IMR-90 (cell line): Measurements from ENCODE around the gene CCDC63. TPM values are rescaled to one million over a fixed set of nuclear protein-coding genes. Genes with fewer than 3 reads are reported as not detected.

ENCODE experiments used
- ATAC-seq: fragments of 200-7000 bp; cut with Tn5 transposase; 2 replicates; pipeline ENCODE4 v1.9.1; 2020; ENCODE audit warnings: low read depth, mild to moderate bottlenecking, moderate library complexity
- BruUV-seq: library from RNA; stranded (reverse); fragments of 400-500 nt; replicated peaks from 2 replicates; lab custom pipeline; 2021; lab: Mats Ljungman, UMichigan
- CTCF ChIA-PET: fragments of 300-600 bp; formaldehyde crosslinking; extraction: SDS; loops from one replicate; lab custom pipeline; 2021; ENCODE audit warnings: antibody characterized with exemption; lab: Yijun Ruan, JAX
- POLR2A ChIA-PET: fragments of 300-600 bp; sonication (Branson Sonifier 250); formaldehyde crosslinking; loops from one replicate; lab custom pipeline; 2022; ENCODE audit warnings: antibody characterized with exemption; ENCODE audit not compliant: unreplicated experiment; lab: Charles Lee
- DNase-seq: peaks from one replicate; pipeline ENCODE4 v3.0.0; 2013
- H2AFZ ChIP-seq: replicated peaks from 2 replicates; pipeline ENCODE3; 2013; ENCODE audit warnings: low read length, mild to moderate bottlenecking; ENCODE audit not compliant: poor library complexity
- H2AK5ac ChIP-seq: 2 replicates; pipeline ENCODE4 v1.6.1; 2013; ENCODE audit warnings: low read depth, low read length, inconsistent platforms
- H2AK9ac ChIP-seq: replicated peaks from 2 replicates; pipeline ENCODE3; 2013; ENCODE audit warnings: mild to moderate bottlenecking, low read depth, low read length, moderate library complexity; ENCODE audit not compliant: poor library complexity
- H2BK120ac ChIP-seq: 2 replicates; pipeline ENCODE4 v1.6.1; 2013; ENCODE audit warnings: low read depth, low read length, inconsistent platforms
- H2BK15ac ChIP-seq: 3 replicates; pipeline ENCODE4 v1.6.1; 2013; ENCODE audit warnings: low read depth, low read length, inconsistent platforms
- H2BK20ac ChIP-seq: 2 replicates; pipeline ENCODE4 v1.6.1; 2013; ENCODE audit warnings: low read depth, mild to moderate bottlenecking, inconsistent platforms, low read length, moderate library complexity
- H2BK5ac ChIP-seq: 2 replicates; pipeline ENCODE4 v1.6.1; 2013; ENCODE audit warnings: mild to moderate bottlenecking, low read depth, low read length, inconsistent platforms; ENCODE audit not compliant: poor library complexity, severe bottlenecking
- H3K14ac ChIP-seq: replicated peaks from 2 replicates; pipeline ENCODE4 v1.6.1; 2013; ENCODE audit warnings: low read depth, low read length, inconsistent platforms
- H3K18ac ChIP-seq: 2 replicates; pipeline ENCODE4 v1.6.1; 2013; ENCODE audit warnings: low read depth, low read length, control low read depth
- H3K23ac ChIP-seq: 2 replicates; pipeline ENCODE4 v1.6.1; 2013; ENCODE audit warnings: low read depth, low read length, inconsistent platforms
- H3K27ac ChIP-seq: 2 replicates; pipeline ENCODE4 v1.5.1; 2013; ENCODE audit warnings: mild to moderate bottlenecking, control low read depth, low read length; ENCODE audit not compliant: insufficient read depth
- H3K27me3 ChIP-seq: 2 replicates; pipeline ENCODE4 v1.6.1; 2013; ENCODE audit warnings: low read length; ENCODE audit not compliant: control insufficient read depth, insufficient read depth
- H3K36me3 ChIP-seq: 2 replicates; pipeline ENCODE4 v1.6.1; 2013; ENCODE audit warnings: low read length, mixed read lengths; ENCODE audit not compliant: control insufficient read depth, insufficient read depth
- H3K4ac ChIP-seq: 2 replicates; pipeline ENCODE4 v1.6.1; 2013; ENCODE audit warnings: low read depth, low read length, inconsistent platforms
- H3K4me1 ChIP-seq: 2 replicates; pipeline ENCODE4 v1.6.1; 2013; ENCODE audit warnings: low read length, mixed read lengths; ENCODE audit not compliant: control insufficient read depth, insufficient read depth
- H3K4me2 ChIP-seq: 2 replicates; pipeline ENCODE4 v1.6.1; 2013; ENCODE audit warnings: low read depth, mild to moderate bottlenecking, control low read depth, low read length, moderate library complexity
- H3K4me3 ChIP-seq: 2 replicates; pipeline ENCODE4 v1.5.1; 2013; ENCODE audit warnings: low read depth, mild to moderate bottlenecking, control low read depth, low read length, moderate library complexity; ENCODE audit not compliant: insufficient read depth
- H3K56ac ChIP-seq: 2 replicates; pipeline ENCODE4 v1.6.1; 2013; ENCODE audit warnings: low read length, inconsistent platforms; ENCODE audit not compliant: insufficient read depth; ENCODE audit errors: extremely low read depth
- H3K79me1 ChIP-seq, 2 experiments: 2 replicates each; pipeline ENCODE4 v1.6.1; 2013; ENCODE audit warnings: low read length in 2 of 2, inconsistent platforms in 1 of 2, low read depth in 1 of 2
- H3K9ac ChIP-seq: 2 replicates; pipeline ENCODE4 v1.6.1; 2013; ENCODE audit warnings: low read depth, low read length, control low read depth
- H3K9me1 ChIP-seq: 2 replicates; pipeline ENCODE4 v1.6.1; 2013; ENCODE audit warnings: low read length, inconsistent platforms; ENCODE audit not compliant: insufficient read depth
- H3K9me3 ChIP-seq: 2 replicates; pipeline ENCODE4 v1.6.1; 2013; ENCODE audit warnings: low read length; ENCODE audit not compliant: control insufficient read depth, insufficient read depth
- H4K20me1 ChIP-seq: 2 replicates; pipeline ENCODE4 v1.6.1; 2013; ENCODE audit warnings: low read length, inconsistent platforms; ENCODE audit not compliant: insufficient read depth
- H4K5ac ChIP-seq: 2 replicates; pipeline ENCODE4 v1.6.1; 2013; ENCODE audit warnings: mild to moderate bottlenecking, low read depth, low read length, control low read depth
- H4K8ac ChIP-seq, 2 experiments: 2 replicates each; pipeline ENCODE4 v1.6.1; 2013; ENCODE audit warnings: low read depth in 2 of 2, low read length in 2 of 2, control low read depth in 1 of 2, inconsistent platforms in 1 of 2
- H4K91ac ChIP-seq: 2 replicates; pipeline ENCODE4 v1.6.1; 2013; ENCODE audit warnings: low read depth, low read length, inconsistent platforms; ENCODE audit not compliant: insufficient read depth
- BHLHE40 ChIP-seq: fragments of 150-350 bp; IDR thresholded peaks from 2 replicates; pipeline ENCODE4 v1.6.1; 2016; ENCODE audit warnings: mild to moderate bottlenecking, low read depth, low read length
- CEBPB ChIP-seq: IDR thresholded peaks from 2 replicates; pipeline ENCODE4 v1.6.1; 2012; ENCODE audit warnings: low read depth, low read length, improper control_type of control experiment
- CHD1 ChIP-seq: IDR thresholded peaks from 2 replicates; pipeline ENCODE4 v1.6.1; 2012; ENCODE audit warnings: low read depth, low read length, improper control_type of control experiment
- FOS ChIP-seq: fragments of 150-350 bp; IDR thresholded peaks from 2 replicates; pipeline ENCODE4 v1.6.1; 2016; ENCODE audit warnings: low read depth, low read length
- MAFK ChIP-seq: IDR thresholded peaks from 2 replicates; pipeline ENCODE4 v1.6.1; 2012; ENCODE audit warnings: low read depth, low read length, improper control_type of control experiment
- MAZ ChIP-seq: IDR thresholded peaks from 2 replicates; pipeline ENCODE4 v1.6.1; 2012; ENCODE audit warnings: low read depth, mild to moderate bottlenecking, low read length, improper control_type of control experiment, moderate library complexity, borderline replicate concordance
- MXI1 ChIP-seq: IDR thresholded peaks from 2 replicates; pipeline ENCODE4 v1.6.1; 2012; ENCODE audit warnings: low read depth, mild to moderate bottlenecking, low read length, moderate library complexity, borderline replicate concordance
- NFE2L2 ChIP-seq: fragments of 150-350 bp; IDR thresholded peaks from 2 replicates; pipeline ENCODE4 v1.6.1; 2016; ENCODE audit warnings: low read depth, mild to moderate bottlenecking, low read length
- POLR2A ChIP-seq: IDR thresholded peaks from 2 replicates; pipeline ENCODE4 v1.6.1; 2012; ENCODE audit warnings: mild to moderate bottlenecking, low read depth, low read length
- RAD21 ChIP-seq: IDR thresholded peaks from 2 replicates; pipeline ENCODE4 v1.6.1; 2012; ENCODE audit warnings: low read length, improper control_type of control experiment
- RCOR1 ChIP-seq: IDR thresholded peaks from 2 replicates; pipeline ENCODE4 v1.6.1; 2012; ENCODE audit warnings: mild to moderate bottlenecking, low read length, improper control_type of control experiment; ENCODE audit not compliant: insufficient replicate concordance
- RFX5 ChIP-seq: IDR thresholded peaks from 2 replicates; pipeline ENCODE4 v1.8.0; 2012; ENCODE audit warnings: low read depth, mild to moderate bottlenecking, low read length, moderate library complexity
- SMC3 ChIP-seq: fragments of 150-350 bp; IDR thresholded peaks from 2 replicates; pipeline ENCODE4 v1.6.1; 2016; ENCODE audit warnings: low read depth, mild to moderate bottlenecking, antibody characterized with exemption, low read length, moderate library complexity
- WGBS, 2 experiments: methylation state at CpG; one replicate each; pipeline versions ENCODE4 v1.1.5 to v1.1.7; 2013; ENCODE audit warnings: missing lambda C conversion rate in 2 of 2; ENCODE audit not compliant: insufficient read length in 1 of 2; ENCODE audit errors: extremely low coverage in 2 of 2; 5-methylcytosine and 5-hydroxymethylcytosine counted together
- dilution Hi-C: fragments of 300-500 bp; cut with HindIII; formaldehyde crosslinking; loops from one replicate; pipeline ENCODE4 v1.14.3; 2018; ENCODE audit warnings: low sequenced_read_pairs; ENCODE audit not compliant: unreplicated experiment
- in situ Hi-C: fragments of 300-500 bp; cut with MboI; formaldehyde crosslinking; loops from 3 replicates; pipeline ENCODE4 v1.14.3; 2019; ENCODE audit warnings: low sequenced_read_pairs, inconsistent platforms, mixed read lengths
- intact Hi-C: fragments of 100-400 bp; cut with micrococcal nuclease; formaldehyde crosslinking; loops from 2 replicates; pipeline ENCODE4 v1.10.0; 2022
- polyA plus RNA-seq, 3 experiments: library from polyadenylated mRNA; depleted of rRNA; stranded (reverse); fragments of >200 nt; gene quantifications; 2 replicates each; pipeline ENCODE4 v1.2.3, GENCODE V29; 2012; ENCODE audit warnings: low replicate concordance in 1 of 3
- total RNA-seq: library from RNA; depleted of rRNA; stranded (reverse); fragments of >200 nt; gene quantifications from 2 replicates; pipeline ENCODE4 v1.2.3, GENCODE V29; 2012
- TF ChIP-seq, protein P1 (sequence below): fragments of 150-350 bp; IDR thresholded peaks from 2 replicates; pipeline ENCODE4 v1.6.1; 2016; ENCODE audit warnings: low read depth, mild to moderate bottlenecking, low read length, moderate library complexity, borderline replicate concordance
- TF ChIP-seq, protein P2 (sequence below): conservative IDR thresholded peaks from 2 replicates; pipeline ENCODE4 v1.5.1; 2012; ENCODE audit warnings: mild to moderate bottlenecking, low read depth, low read length, improper control_type of control experiment
- TF ChIP-seq, protein P3 (sequence below): fragments of 150-350 bp; IDR thresholded peaks from 2 replicates; pipeline ENCODE4 v1.6.1; 2017; ENCODE audit warnings: mild to moderate bottlenecking, antibody characterized with exemption, low read length, low read depth

Gene CCDC63
- total and polyA plus RNA-seq, 2 of the 4 experiments (the other 2 are of a cell fraction) = not detected

DNA sequence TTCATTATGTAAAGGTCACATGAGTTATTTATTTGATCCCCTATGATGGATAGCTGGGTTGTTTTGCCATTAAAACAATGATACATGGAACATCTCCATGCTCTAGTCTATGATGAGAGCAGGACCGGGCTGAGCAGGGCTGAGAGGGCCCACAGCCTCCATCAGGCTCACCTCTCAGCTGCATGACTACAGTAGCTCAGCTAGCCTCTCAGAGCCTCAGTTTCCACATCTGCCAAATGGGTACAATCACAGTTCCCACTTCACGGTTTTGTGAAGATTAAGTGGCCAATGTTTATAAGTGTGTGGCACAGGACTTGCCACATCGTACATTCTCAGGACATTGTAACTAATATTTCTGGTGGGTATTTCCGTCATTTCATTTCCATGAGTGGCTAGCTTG lies 93.5 kb downstream of the CCDC63 start:
- intact Hi-C loops = no loop called here
- H3K27me3 ChIP-seq = peaks cover 4% of the 10 kb centered on the region

More for the DNA sequence above, 93.5 kb downstream of the CCDC63 start:
- no peak overlapping the region for H2BK15ac ChIP-seq
- TF ChIP-seq CHD1 (no peak), RCOR1 (no peak), MXI1 (no peak), CEBPB (no peak), POLR2A (no peak), BHLHE40 (no peak), MAZ (no peak), SMC3 (no peak), RFX5 (no peak), MAFK (no peak), FOS (no peak), NFE2L2 (no peak), RAD21 (no peak)
- TF ChIP-seq, protein P1, sequence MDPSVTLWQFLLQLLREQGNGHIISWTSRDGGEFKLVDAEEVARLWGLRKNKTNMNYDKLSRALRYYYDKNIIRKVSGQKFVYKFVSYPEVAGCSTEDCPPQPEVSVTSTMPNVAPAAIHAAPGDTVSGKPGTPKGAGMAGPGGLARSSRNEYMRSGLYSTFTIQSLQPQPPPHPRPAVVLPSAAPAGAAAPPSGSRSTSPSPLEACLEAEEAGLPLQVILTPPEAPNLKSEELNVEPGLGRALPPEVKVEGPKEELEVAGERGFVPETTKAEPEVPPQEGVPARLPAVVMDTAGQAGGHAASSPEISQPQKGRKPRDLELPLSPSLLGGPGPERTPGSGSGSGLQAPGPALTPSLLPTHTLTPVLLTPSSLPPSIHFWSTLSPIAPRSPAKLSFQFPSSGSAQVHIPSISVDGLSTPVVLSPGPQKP = no peak
- TF ChIP-seq, protein P2, sequence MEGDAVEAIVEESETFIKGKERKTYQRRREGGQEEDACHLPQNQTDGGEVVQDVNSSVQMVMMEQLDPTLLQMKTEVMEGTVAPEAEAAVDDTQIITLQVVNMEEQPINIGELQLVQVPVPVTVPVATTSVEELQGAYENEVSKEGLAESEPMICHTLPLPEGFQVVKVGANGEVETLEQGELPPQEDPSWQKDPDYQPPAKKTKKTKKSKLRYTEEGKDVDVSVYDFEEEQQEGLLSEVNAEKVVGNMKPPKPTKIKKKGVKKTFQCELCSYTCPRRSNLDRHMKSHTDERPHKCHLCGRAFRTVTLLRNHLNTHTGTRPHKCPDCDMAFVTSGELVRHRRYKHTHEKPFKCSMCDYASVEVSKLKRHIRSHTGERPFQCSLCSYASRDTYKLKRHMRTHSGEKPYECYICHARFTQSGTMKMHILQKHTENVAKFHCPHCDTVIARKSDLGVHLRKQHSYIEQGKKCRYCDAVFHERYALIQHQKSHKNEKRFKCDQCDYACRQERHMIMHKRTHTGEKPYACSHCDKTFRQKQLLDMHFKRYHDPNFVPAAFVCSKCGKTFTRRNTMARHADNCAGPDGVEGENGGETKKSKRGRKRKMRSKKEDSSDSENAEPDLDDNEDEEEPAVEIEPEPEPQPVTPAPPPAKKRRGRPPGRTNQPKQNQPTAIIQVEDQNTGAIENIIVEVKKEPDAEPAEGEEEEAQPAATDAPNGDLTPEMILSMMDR = no peak
- TF ChIP-seq, protein P3, sequence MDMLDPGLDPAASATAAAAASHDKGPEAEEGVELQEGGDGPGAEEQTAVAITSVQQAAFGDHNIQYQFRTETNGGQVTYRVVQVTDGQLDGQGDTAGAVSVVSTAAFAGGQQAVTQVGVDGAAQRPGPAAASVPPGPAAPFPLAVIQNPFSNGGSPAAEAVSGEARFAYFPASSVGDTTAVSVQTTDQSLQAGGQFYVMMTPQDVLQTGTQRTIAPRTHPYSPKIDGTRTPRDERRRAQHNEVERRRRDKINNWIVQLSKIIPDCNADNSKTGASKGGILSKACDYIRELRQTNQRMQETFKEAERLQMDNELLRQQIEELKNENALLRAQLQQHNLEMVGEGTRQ = no peak
- WGBS, 2 experiments = no CpG with 5 or more reads among the region's 4 CpGs
- H3K79me1 ChIP-seq = no peaks in the 10 kb centered on the region
- no peak overlapping the region for H4K5ac ChIP-seq
- no peaks in the 10 kb centered on the region for H3K9me1 ChIP-seq
- no peak overlapping the region for H2BK20ac ChIP-seq
- no peak overlapping the region for H3K4ac ChIP-seq
- H3K14ac ChIP-seq = no peak overlapping the region
- H3K56ac ChIP-seq = no peak overlapping the region
- H3K4me3 ChIP-seq = no peak overlapping the region
- no peaks in the 10 kb centered on the region for H3K9me3 ChIP-seq
- no peak overlapping the region for H2AK9ac ChIP-seq
- ChIA-PET CTCF (no interaction called here), POLR2A (no interaction called here)
- no peak overlapping the region for H4K8ac ChIP-seq
- H3K36me3 ChIP-seq = no peaks in the 10 kb centered on the region
- H3K4me1 ChIP-seq = no peaks in the 10 kb centered on the region
- H4K91ac ChIP-seq = no peak overlapping the region
- H3K9ac ChIP-seq = no peak overlapping the region
- H2AK5ac ChIP-seq = no peak overlapping the region
- no peak overlapping the region for H2BK5ac ChIP-seq
- no TSS peak for BruUV-seq
- no peak for DNase-seq
- no peak overlapping the region for H3K27ac ChIP-seq
- in situ Hi-C loops = no loop called here
- no peak overlapping the region for H2AFZ ChIP-seq
- H3K4me2 ChIP-seq = no peak overlapping the region
- ATAC-seq = no peak
- no peak overlapping the region for H2BK120ac ChIP-seq
- dilution Hi-C loops = no loop called here
- H3K23ac ChIP-seq = no peak overlapping the region
- H4K20me1 ChIP-seq = no peaks in the 10 kb centered on the region
- no peak overlapping the region for H3K18ac ChIP-seq
